ENCODE results near the gene METRNL.

METRNL gene

GRCh38 chr17:83104577-83105505 lies 25.4 kb downstream of the METRNL start:
- TF ChIP-seq, protein P1, sequence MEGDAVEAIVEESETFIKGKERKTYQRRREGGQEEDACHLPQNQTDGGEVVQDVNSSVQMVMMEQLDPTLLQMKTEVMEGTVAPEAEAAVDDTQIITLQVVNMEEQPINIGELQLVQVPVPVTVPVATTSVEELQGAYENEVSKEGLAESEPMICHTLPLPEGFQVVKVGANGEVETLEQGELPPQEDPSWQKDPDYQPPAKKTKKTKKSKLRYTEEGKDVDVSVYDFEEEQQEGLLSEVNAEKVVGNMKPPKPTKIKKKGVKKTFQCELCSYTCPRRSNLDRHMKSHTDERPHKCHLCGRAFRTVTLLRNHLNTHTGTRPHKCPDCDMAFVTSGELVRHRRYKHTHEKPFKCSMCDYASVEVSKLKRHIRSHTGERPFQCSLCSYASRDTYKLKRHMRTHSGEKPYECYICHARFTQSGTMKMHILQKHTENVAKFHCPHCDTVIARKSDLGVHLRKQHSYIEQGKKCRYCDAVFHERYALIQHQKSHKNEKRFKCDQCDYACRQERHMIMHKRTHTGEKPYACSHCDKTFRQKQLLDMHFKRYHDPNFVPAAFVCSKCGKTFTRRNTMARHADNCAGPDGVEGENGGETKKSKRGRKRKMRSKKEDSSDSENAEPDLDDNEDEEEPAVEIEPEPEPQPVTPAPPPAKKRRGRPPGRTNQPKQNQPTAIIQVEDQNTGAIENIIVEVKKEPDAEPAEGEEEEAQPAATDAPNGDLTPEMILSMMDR (IDR thresholded peaks at IDR 0.05; ENCODE audit: low read depth, low read length, missing control alignments), result no peak
- no peak for DNase-seq (ENCODE audit: low read depth)
- H3K4me3 ChIP-seq (ENCODE audit: low read depth, low read length), result no peak overlapping the region

DNA sequence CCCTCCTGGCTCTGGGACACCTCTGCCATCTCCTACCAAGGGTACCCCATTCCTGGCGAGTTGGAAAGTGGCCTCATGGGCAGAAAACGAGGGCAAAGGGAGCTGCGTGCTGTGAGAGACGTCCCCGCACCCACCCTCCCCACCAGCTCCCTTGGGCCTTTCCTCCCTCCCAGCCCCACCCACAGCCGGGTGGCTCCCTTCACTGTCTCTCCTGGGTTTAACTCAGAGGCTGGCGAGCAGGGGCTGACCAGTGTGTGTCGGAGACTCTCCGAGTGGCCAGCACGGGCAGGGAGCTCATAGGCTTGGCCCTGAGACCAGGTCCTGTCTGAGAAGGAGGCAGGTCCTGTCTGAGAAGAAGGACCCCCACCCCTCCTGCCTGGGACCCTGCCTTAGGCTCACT lies 26.1 kb downstream of the METRNL start:
- TF ChIP-seq, protein P1 (IDR thresholded peaks at IDR 0.05; ENCODE audit: low read depth, low read length, missing control alignments), result no peak
- no peak for DNase-seq (ENCODE audit: low read depth)
- H3K4me3 ChIP-seq (ENCODE audit: low read depth, low read length), result no peak overlapping the region

DNA sequence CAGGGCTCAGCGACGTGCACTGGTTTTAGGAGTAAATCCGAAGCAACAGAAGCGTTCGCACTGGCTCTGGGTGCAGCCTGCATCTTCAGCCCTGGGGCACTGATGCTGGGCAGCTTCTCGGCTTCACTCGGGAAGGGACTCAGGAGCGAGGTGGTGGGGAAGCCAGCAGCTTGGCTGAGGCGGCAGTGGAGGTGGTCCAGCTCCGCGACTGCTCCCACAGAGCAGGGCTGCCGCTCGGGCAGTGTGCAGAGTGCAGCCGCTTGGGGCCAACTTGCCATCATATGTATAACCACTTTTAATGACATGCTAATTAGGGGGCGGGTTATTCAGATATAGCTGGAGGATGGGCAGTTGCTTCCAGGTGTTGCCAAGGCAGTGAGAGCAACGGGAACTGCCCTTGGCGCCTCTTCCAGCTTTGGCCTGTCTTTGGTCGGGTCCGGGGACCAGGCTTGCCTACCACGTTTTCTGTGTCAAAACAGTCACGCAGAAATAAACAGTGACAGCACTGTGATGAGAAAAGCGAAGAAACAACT lies 26.7 kb downstream of the METRNL start:
- DNase-seq (ENCODE audit: low read depth), result no peak
- no peak overlapping the region for H3K4me3 ChIP-seq (ENCODE audit: low read depth, low read length)
- TF ChIP-seq, protein P1 (IDR thresholded peaks at IDR 0.05; ENCODE audit: low read depth, low read length, missing control alignments), result no peak

GRCh38 chr17:83106913-83107655 lies 27.7 kb downstream of the METRNL start:
- no peak for DNase-seq (ENCODE audit: low read depth)
- no peak overlapping the region for H3K4me3 ChIP-seq (ENCODE audit: low read depth, low read length)
- TF ChIP-seq, protein P1 (IDR thresholded peaks at IDR 0.05; ENCODE audit: low read depth, low read length, missing control alignments), result no peak

DNA sequence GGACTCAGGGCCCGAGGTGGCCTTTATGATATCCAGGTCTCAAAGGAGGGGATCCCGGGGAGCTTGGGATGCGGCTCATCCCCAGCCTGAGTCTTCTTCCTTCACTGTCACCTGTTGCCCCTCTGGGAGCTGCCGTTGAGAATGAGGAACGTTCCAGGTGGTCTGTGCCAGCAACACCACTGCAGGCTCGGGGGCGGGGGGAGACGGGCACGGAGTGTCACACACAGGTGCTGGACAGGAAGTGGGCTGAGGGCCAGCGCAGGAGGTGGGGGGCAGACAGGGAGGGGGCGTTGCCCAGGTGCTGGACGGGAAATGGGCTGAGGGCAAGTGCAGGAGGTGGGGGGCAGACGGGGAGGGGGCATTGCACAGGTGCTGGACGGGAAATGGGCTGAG lies 28.2 kb downstream of the METRNL start:
- TF ChIP-seq, protein P1 (IDR thresholded peaks at IDR 0.05; ENCODE audit: low read depth, low read length, missing control alignments), result no peak
- no peak overlapping the region for H3K4me3 ChIP-seq (ENCODE audit: low read depth, low read length)
- no peak for DNase-seq (ENCODE audit: low read depth)

GRCh38 chr17:83108709-83109108 lies 29.3 kb downstream of the METRNL start:
- no peak for DNase-seq (ENCODE audit: low read depth)
- TF ChIP-seq, protein P1 (IDR thresholded peaks at IDR 0.05; ENCODE audit: low read depth, low read length, missing control alignments), result no peak
- H3K4me3 ChIP-seq (ENCODE audit: low read depth, low read length), result no peak overlapping the region
